Right cardiac atrium (tissue), 5 donors: ENCODE measurements around the gene TMEM117. TPM values are rescaled to one million over a fixed set of nuclear protein-coding genes. Genes with fewer than 3 reads are reported as not detected.

Experiments
- ATAC-seq, 2 donors: fragments of 200-7000 bp; cut with Tn5 transposase; one replicate each; pipeline versions ENCODE4 v1.8.0 to v1.9.1; 2020; ENCODE audit warnings: moderate library complexity in 2 of 2, mild to moderate bottlenecking in 1 of 2
- DNase-seq, 3 donors: peaks; one replicate each; pipeline ENCODE4 v3.0.0-alpha.2; 2020
- H3K27ac ChIP-seq: one replicate; pipeline ENCODE4 v1.5.1; 2013; ENCODE audit warnings: mild to moderate bottlenecking, low read length, control low read depth, moderate library complexity
- H3K27me3 ChIP-seq: one replicate; pipeline ENCODE4 v1.6.1; 2013; ENCODE audit not compliant: control insufficient read depth, insufficient read depth
- H3K4me1 ChIP-seq: one replicate; pipeline ENCODE4 v1.6.1; 2013; ENCODE audit warnings: low read length; ENCODE audit not compliant: control insufficient read depth, insufficient read depth
- H3K4me3 ChIP-seq: one replicate; pipeline ENCODE4 v1.5.1; 2013; ENCODE audit warnings: low read length, control low read depth
- H3K9me3 ChIP-seq: one replicate; pipeline ENCODE4 v1.6.1; 2013; ENCODE audit warnings: low read length; ENCODE audit not compliant: control insufficient read depth
- WGBS: extraction: QIAGEN DNeasy Blood & Tissue Kit; methylation state at CpG from one replicate; pipeline ENCODE4 v1.1.7; 2013; 5-methylcytosine and 5-hydroxymethylcytosine counted together
- intact Hi-C, 4 donors: fragments of 100-400 bp; cut with DNase I; formaldehyde crosslinking; loops; one replicate each; pipeline versions ENCODE4 v1.11.0 to v1.14.0; 2022 to 2023
- polyA plus RNA-seq: library from polyadenylated mRNA; stranded (reverse); fragments of 200-250 nt; gene quantifications from one replicate; pipeline ENCODE4 v1.2.3, GENCODE V29; 2013
- total RNA-seq, 4 donors: library from RNA; stranded (reverse); fragmentation: NEBNext Ultra II Directional; extraction: Animal tissue kit (Norgen Biotek cat#: 25700); gene quantifications; one replicate each; pipeline ENCODE4 v1.2.1, GENCODE V29; 2021
- donor health status: healthy with polysubstance abuse.
- donor health status: DM: no; HTN: yes; CAD: no.
- donor health status: DM: no; HTN: no; CAD: no.
- donor health status: DM: no; HTN: yes; CAD: no; lungs with severe emphysema.
- donor health status: DM: yes; HTN: yes; CAD: no.

TMEM117 gene
- total and polyA plus RNA-seq, 5 donors = 8.0 to 13.0 (median 11.7) TPM

- ATAC-seq = peak; percentile 63 to 65
- intact Hi-C loops = no loop called here
- 47% methylated on average over 3 of the region's 3 CpGs for WGBS
- no peak overlapping the region for H3K4me3 ChIP-seq
- no peaks in the 10 kb centered on the region for H3K4me1 ChIP-seq
- DNase-seq = no peak
- H3K9me3 ChIP-seq = no peaks in the 10 kb centered on the region
- H3K27ac ChIP-seq = no peak overlapping the region
- no peaks in the 10 kb centered on the region for H3K27me3 ChIP-seq
Measured at GRCh38 chr12:44053549-44054127, 217.8 kb downstream of the TMEM117 start.

DNA sequence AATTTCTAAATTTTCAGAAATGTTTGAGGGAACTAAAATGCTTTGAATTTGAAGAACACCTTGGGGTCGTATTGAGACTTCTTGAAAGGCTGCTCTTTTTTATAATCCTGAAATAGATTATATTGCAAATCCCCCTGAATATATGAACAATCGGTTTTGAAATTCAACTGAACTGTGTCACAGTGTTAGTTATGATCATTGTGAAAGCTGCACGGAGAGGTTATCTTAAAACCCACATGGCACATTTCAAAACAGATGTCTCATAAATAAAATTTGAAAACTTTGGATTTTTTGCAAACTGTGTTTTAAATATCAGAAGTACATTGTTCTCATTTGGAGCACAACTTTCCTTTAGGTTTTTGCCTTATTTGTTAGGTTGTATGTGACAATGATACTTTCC, 218.4 kb downstream of the TMEM117 start:
- no peak overlapping the region for H3K27ac ChIP-seq
- 65% methylated on average over 3 of the region's 3 CpGs for WGBS
- ATAC-seq (no peak), DNase-seq (no peak)
- no peaks in the 10 kb centered on the region for H3K9me3 ChIP-seq
- no peak overlapping the region for H3K4me3 ChIP-seq
- no peaks in the 10 kb centered on the region for H3K27me3 ChIP-seq
- intact Hi-C loops = no loop called here
- H3K4me1 ChIP-seq = no peaks in the 10 kb centered on the region

DNA sequence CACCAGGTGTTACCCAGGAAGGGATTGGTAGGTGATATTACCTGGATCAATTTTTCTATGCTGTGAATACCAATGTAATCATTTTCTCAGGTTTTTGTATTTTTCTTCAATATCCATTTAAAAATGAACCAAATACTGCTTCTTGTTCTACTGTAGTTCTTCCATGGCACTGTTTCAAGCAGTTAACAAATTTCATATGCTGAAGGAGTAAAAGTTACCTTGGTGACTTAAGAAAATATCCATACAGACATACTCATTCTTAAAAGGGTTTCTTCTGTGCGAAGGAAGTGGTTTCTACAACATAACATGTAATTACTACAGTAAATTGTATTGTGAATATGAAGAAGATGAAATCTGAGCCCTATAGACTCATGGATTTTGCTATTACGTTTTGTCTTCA, 222.5 kb downstream of the TMEM117 start:
- no peak overlapping the region for H3K27ac ChIP-seq
- intact Hi-C loops = no loop called here
- ATAC-seq = no peak
- no peaks in the 10 kb centered on the region for H3K4me1 ChIP-seq
- no peak for DNase-seq
- no peak overlapping the region for H3K4me3 ChIP-seq
- no peaks in the 10 kb centered on the region for H3K9me3 ChIP-seq
- WGBS = 88% methylated on average over 2 of the region's 2 CpGs
- no peaks in the 10 kb centered on the region for H3K27me3 ChIP-seq

- Histone ChIP-seq H3K4me3 (no peak overlapping the region), H3K4me1 (no peaks in the 10 kb centered on the region), H3K27me3 (no peaks in the 10 kb centered on the region), H3K27ac (no peak overlapping the region), H3K9me3 (no peaks in the 10 kb centered on the region)
- DNase-seq (no peak), ATAC-seq (no peak)
- intact Hi-C loops = no loop called here
Measured at GRCh38 chr12:44059476-44059875, 223.6 kb downstream of the TMEM117 start.

DNA sequence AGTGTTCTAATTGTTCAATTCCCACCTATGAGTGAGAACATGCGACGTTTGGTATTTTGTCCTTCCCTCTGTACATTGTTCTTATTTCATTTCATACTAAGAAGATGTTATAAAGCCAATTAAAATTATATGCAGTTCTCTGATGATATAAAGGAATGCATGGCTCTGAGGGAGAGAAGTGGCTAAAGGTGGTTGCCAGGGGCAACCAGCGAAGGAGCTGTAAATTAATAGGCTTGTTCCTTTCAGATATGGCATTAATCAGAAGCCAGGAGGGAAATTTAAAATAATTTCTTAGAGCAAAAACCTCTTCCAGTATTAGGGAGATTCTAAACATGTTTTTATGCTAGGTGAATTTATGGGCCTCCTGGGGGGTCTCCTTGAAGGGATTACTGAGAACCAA, 227.8 kb downstream of the TMEM117 start:
- WGBS = 96% methylated on average over 3 of the region's 3 CpGs
- intact Hi-C loops = no loop called here
- H3K27me3 ChIP-seq = no peaks in the 10 kb centered on the region
- ATAC-seq = no peak
- H3K9me3 ChIP-seq = no peaks in the 10 kb centered on the region
- DNase-seq = no peak
- no peak overlapping the region for H3K4me3 ChIP-seq
- H3K4me1 ChIP-seq = no peaks in the 10 kb centered on the region
- H3K27ac ChIP-seq = no peak overlapping the region

GRCh38 chr12:44076871-44077270, 241.0 kb downstream of the TMEM117 start:
- H3K27ac ChIP-seq = no peak overlapping the region
- 78% methylated on average over 2 of the region's 2 CpGs for WGBS
- no peak overlapping the region for H3K4me3 ChIP-seq
- H3K27me3 ChIP-seq = no peaks in the 10 kb centered on the region
- peaks cover 2% of the 10 kb centered on the region for H3K4me1 ChIP-seq
- DNase-seq = no peak
- no peak for ATAC-seq
- intact Hi-C loops = no loop called here
- H3K9me3 ChIP-seq = no peaks in the 10 kb centered on the region

GRCh38 chr12:44077294-44077693, 241.4 kb downstream of the TMEM117 start:
- Histone ChIP-seq H3K4me3 (no peak overlapping the region), H3K27me3 (no peaks in the 10 kb centered on the region), H3K4me1 (peaks cover 2% of the 10 kb centered on the region), H3K27ac (no peak overlapping the region), H3K9me3 (no peaks in the 10 kb centered on the region)
- WGBS = 24% methylated on average over 2 of the region's 2 CpGs
- intact Hi-C loops = no loop called here
- ATAC-seq (no peak), DNase-seq (no peak)

- no peak for DNase-seq
- no peak for ATAC-seq
- Histone ChIP-seq H3K9me3 (no peaks in the 10 kb centered on the region), H3K4me1 (peaks cover 2% of the 10 kb centered on the region), H3K27me3 (no peaks in the 10 kb centered on the region), H3K27ac (no peak overlapping the region), H3K4me3 (no peak overlapping the region)
- intact Hi-C loops = no loop called here
- WGBS = 73% methylated on average over 4 of the region's 4 CpGs
Measured at GRCh38 chr12:44078273-44078672, 242.4 kb downstream of the TMEM117 start.

- H3K27ac ChIP-seq = no peak overlapping the region
- no peaks in the 10 kb centered on the region for H3K4me1 ChIP-seq
- ATAC-seq = no peak
- WGBS = 97% methylated on average over 1 of the region's 1 CpG
- intact Hi-C loops = no loop called here
- H3K27me3 ChIP-seq = no peaks in the 10 kb centered on the region
- no peaks in the 10 kb centered on the region for H3K9me3 ChIP-seq
- H3K4me3 ChIP-seq = no peak overlapping the region
- DNase-seq = no peak
Measured at GRCh38 chr12:44088647-44089046, 252.8 kb downstream of the TMEM117 start.

DNA sequence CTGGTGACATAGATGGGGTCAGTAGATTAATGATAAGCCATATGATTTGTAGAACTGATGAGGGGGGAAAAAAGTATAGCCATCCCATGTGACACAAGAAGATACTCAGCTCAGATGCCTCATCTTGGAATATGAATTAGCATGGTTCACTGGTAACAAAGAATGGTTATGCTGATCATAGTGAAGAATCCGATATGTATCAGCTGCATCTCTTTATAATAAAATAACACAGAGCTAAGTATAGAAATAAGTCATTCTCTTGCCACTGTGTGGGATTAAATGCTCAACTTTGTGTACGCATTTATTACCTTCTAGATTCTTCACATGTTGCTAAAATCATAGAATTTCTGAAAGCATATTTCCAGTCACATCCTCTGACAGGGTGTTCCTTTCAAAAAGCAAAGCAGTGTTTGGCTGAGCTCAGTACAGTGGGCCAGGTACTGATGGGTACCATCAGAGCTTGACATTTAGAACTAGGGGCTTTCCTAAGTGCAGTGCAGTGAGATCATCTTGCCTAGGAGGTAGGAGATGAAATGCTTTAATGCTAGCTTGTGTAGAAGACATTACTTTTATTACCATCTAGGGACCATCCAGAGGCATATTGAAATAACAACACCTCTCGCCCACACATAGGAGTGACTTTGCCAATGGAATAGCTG, 256.2 kb downstream of the TMEM117 start:
- 95% methylated on average over 3 of the region's 3 CpGs for whole genome bisulfite sequencing
- Histone ChIP-seq H3K27me3 (no peaks in the 10 kb centered on the region), H3K4me1 (no peaks in the 10 kb centered on the region), H3K4me3 (no peak overlapping the region), H3K27ac (no peak overlapping the region), H3K9me3 (no peaks in the 10 kb centered on the region)
- no peak for DNase-seq
- intact Hi-C loops = no loop called here
- no peak for ATAC-seq

- WGBS = 42% methylated on average over 1 of the region's 1 CpG
- intact Hi-C loops = no loop called here
- H3K9me3 ChIP-seq = no peaks in the 10 kb centered on the region
- ATAC-seq = no peak
- H3K27me3 ChIP-seq = no peaks in the 10 kb centered on the region
- H3K27ac ChIP-seq = no peak overlapping the region
- no peak overlapping the region for H3K4me3 ChIP-seq
- no peaks in the 10 kb centered on the region for H3K4me1 ChIP-seq
- no peak for DNase-seq
Measured at GRCh38 chr12:44098786-44099185, 262.9 kb downstream of the TMEM117 start.

- Histone ChIP-seq H3K9me3 (no peaks in the 10 kb centered on the region), H3K4me3 (no peak overlapping the region), H3K27me3 (no peaks in the 10 kb centered on the region), H3K4me1 (no peaks in the 10 kb centered on the region), H3K27ac (no peak overlapping the region)
- no peak for ATAC-seq
- WGBS = 88% methylated on average over 1 of the region's 1 CpG
- intact Hi-C loops = no loop called here
- no peak for DNase-seq
Measured at GRCh38 chr12:44099486-44099885, 263.6 kb downstream of the TMEM117 start.
